NOMO-1 treated with DMSO at 0.1 percent for 48 hours (cell line): Measurements from ENCODE around the gene MRM2.

Experiments
- DNase-seq: peaks from one replicate; lab custom pipeline; 2025; ENCODE audit not compliant: unreplicated experiment; lab: John Stamatoyannopoulos, UW

The MRM2 gene

GRCh38 chr7:2248984-2249694, 7.1 kb upstream of the MRM2 start:
- DNase-seq: peak; percentile 83

- DNase-seq: no peak
Observed at GRCh38 chr7:2247141-2247995, 5.4 kb upstream of the MRM2 start.

GRCh38 chr7:2245883-2246675, 4.1 kb upstream of the MRM2 start:
- no peak for DNase-seq

- DNase-seq: no peak
Observed at GRCh38 chr7:2244404-2244995, 2.5 kb upstream of the MRM2 start.

- no peak for DNase-seq
Observed at GRCh38 chr7:2243458-2243857, 1.5 kb upstream of the MRM2 start.

GRCh38 chr7:2242541-2243429, 780 bp upstream of the MRM2 start:
- DNase-seq: peak; percentile 49

GRCh38 chr7:2239242-2239641, 2.8 kb downstream of the MRM2 start:
- DNase-seq: no peak

- peak; percentile 100 for DNase-seq
Observed at GRCh38 chr7:2237109-2237602, 4.8 kb downstream of the MRM2 start.

GRCh38 chr7:2233926-2234325, 8.1 kb downstream of the MRM2 start:
- DNase-seq: no peak

- DNase-seq: peak; percentile 74
Observed at GRCh38 chr7:2232766-2233520, 9.1 kb downstream of the MRM2 start, which contains the start of gene MAD1L1. Gene MAD1L1, minus strand, starts transcription at chr7:2232945. Its CDS starts 2,812 bp downstream, at chr7:2230133.

GRCh38 chr7:2231992-2232765, 9.8 kb downstream of the MRM2 start:
- no peak for DNase-seq

GRCh38 chr7:2230882-2231281, 11.1 kb downstream of the MRM2 start:
- no peak for DNase-seq

GRCh38 chr7:2230226-2230625, 11.8 kb downstream of the MRM2 start:
- DNase-seq: no peak

GRCh38 chr7:2229467-2229866, 12.5 kb downstream of the MRM2 start:
- no peak for DNase-seq

GRCh38 chr7:2228921-2229320, 13.1 kb downstream of the MRM2 start:
- DNase-seq: no peak

GRCh38 chr7:2227699-2228098, 14.3 kb downstream of the MRM2 start:
- DNase-seq: no peak

GRCh38 chr7:2225830-2226229, 16.2 kb downstream of the MRM2 start:
- DNase-seq: no peak

- DNase-seq: no peak
Observed at GRCh38 chr7:2225336-2225735, 16.7 kb downstream of the MRM2 start.
